HUES64 (cell line): ENCODE measurements around the gene PNPLA7.
"Not testable (repeated sequence)": the region's sequence is repeated elsewhere in the genome, so short reads cannot be mapped to it uniquely, and the experiment has no call there.

ENCODE experiments used
- H3K27ac ChIP-seq: 2 replicates; pipeline ENCODE4 v1.7.0; 2013; ENCODE audit warnings: low read depth, low read length, inconsistent platforms
- H3K27me3 ChIP-seq: 2 replicates; pipeline ENCODE4 v1.6.1; 2013; ENCODE audit warnings: mild to moderate bottlenecking, low read length; ENCODE audit not compliant: insufficient read depth
- H3K36me3 ChIP-seq: 2 replicates; pipeline ENCODE4 v1.6.1; 2013; ENCODE audit warnings: mild to moderate bottlenecking, low read length; ENCODE audit not compliant: insufficient read depth
- H3K4me1 ChIP-seq: 2 replicates; pipeline ENCODE4 v1.6.1; 2013; ENCODE audit warnings: mild to moderate bottlenecking, low read length, moderate library complexity; ENCODE audit not compliant: insufficient read depth
- H3K4me3 ChIP-seq: 2 replicates; pipeline ENCODE4 v1.5.1; 2013; ENCODE audit warnings: mild to moderate bottlenecking, low read length, moderate library complexity
- H3K9ac ChIP-seq: 2 replicates; pipeline ENCODE4 v1.6.1; 2013; ENCODE audit warnings: mild to moderate bottlenecking, low read depth, low read length
- H3K9me3 ChIP-seq: 2 replicates; pipeline ENCODE4 v1.6.1; 2013; ENCODE audit warnings: low read depth, low read length; ENCODE audit not compliant: insufficient read depth
- WGBS: fragments of 150-250, 120-280 bp; methylation state at CpG from one replicate; pipeline ENCODE4 v1.1.7; 2013; ENCODE audit warnings: missing lambda C conversion rate; 5-methylcytosine and 5-hydroxymethylcytosine counted together

Gene PNPLA7

DNA sequence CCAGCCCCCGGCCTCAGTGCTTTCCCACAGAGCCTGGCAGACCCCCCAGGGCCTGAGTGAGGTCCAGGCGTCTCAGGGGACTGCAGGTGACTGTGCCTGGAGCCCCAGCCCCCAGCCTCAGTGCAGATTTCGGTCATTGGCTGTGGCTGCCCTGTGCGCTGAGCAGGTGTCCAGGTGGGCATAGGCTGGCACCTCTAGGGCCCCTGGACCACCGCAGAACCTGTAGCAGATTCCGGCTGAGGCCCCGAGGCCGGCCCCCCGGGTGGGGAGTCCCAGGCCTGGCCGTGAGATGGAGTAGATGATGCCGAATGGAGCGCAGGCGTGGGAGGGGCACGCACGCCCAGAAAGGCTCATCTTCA is 139.3 kb downstream of the PNPLA7 start:
- Histone ChIP-seq H3K9ac (no peak overlapping the region), H3K4me3 (no peak overlapping the region), H3K27ac (no peak overlapping the region), H3K9me3 (no peaks in the 10 kb centered on the region), H3K27me3 (0 out of 2 replicates have a peak, but pooled peaks cover 7% of the 10 kb centered on the region), H3K4me1 (peaks cover 5% of the 10 kb centered on the region; the same call in 1 of the 2 replicates), H3K36me3 (no peaks in the 10 kb centered on the region)
- 91% methylated on average over 15 of the region's 15 CpGs for WGBS

DNA sequence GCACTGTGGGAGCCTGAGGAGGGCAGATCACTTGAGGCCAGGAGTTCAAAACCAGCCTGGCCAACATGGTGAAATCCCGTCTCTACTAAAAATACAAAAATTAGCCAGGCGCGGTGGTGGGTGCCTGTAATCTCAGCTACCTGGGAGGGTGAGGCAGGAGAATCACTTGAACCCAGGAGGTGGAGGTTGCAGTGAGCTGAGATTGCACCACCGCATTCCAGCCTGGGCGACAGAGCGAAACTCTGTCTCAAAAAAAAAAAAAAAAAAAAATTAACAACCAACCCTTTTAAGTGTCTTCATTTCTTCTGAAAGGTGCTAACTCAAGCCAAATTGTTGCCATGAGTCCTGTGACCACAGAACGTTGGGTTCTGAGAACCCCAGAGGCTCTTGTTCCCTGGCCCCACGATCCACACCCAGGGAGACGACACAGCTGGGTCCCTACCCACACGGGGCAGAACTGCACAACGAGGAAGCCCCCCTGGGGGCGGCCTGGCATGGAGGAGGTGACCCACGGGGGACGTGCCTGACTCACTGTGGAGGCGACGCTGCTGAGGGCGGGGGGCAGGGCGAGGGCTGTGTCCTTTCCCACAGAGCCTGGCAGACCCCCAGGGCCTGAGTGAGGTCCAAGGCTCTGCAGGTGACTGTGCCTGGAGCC is 139.8 kb downstream of the PNPLA7 start:
- not testable (repeated sequence) for H3K4me3 ChIP-seq, H3K9ac ChIP-seq, H3K36me3 ChIP-seq, H3K9me3 ChIP-seq, H3K4me1 ChIP-seq, H3K27me3 ChIP-seq, H3K27ac ChIP-seq
- WGBS = 89% methylated on average over 18 of the region's 18 CpGs
